Measurements from ENCODE around the gene WNT10A. TPM values are rescaled to one million over a fixed set of nuclear protein-coding genes. Genes with fewer than 3 reads are reported as not detected.

Gene WNT10A
- total RNA-seq, 4 donors from 2014 or later, result 14.3 to 20.7 (median 16.3) TPM

DNA sequence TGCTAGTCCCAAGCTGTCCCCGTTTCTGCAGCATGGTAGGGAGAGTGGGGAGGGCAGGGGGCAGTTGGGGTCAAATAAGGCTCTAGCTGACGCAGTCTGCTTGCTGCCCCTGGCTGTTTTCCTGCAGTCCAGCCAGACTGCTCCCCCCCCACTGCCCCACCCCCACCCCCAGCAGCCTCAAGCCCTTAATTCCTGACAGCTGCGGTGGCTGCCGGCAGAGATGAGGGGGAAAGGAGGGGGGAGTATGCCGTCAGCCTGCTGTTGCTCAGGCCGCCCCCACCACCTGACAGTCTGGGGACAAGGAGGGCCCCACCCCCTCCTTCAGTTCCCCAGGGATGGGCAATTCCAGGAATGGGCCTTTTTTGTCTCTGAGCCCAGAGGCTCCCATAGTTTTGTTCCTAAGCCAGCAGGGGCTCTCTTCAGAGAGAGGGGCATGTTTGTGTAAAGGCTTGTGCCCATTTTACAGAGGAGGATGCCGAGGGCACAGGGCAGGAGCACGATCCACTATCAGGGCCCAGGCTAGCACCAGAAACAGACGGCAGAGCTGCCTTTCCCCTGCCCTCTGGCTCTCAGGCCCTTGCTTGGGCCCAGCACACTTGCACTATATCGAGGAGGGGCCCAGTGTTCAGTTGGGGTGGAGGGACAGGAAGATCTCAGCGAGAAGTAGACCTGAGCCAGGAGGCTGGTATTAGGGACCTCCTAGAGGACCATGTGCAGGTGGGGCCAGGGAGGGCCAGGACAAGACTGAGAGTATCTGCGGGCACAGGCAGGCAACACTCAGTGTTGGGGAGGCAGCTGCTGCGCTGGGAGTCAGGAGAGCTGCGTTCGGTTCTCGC, 1.5 kb upstream of the WNT10A start:
- Histone ChIP-seq H3K27ac (no peak overlapping the region), H3K4me1 (peaks cover 46% of the 10 kb centered on the region), H3K36me3 (no peaks in the 10 kb centered on the region), H3K9me3 (no peaks in the 10 kb centered on the region), H3K4me3 (no peak overlapping the region), H3K27me3 (peaks cover 68% of the 10 kb centered on the region)
- 43% methylated on average over 14 of the region's 16 CpGs for WGBS
- TF ChIP-seq EP300 (IDR thresholded peaks at IDR 0.05) (no peak), POLR2A (IDR thresholded peaks at IDR 0.05) (no peak), POLR2AphosphoS5 (IDR thresholded peaks at IDR 0.05) (no peak)
- TF ChIP-seq, protein P1, sequence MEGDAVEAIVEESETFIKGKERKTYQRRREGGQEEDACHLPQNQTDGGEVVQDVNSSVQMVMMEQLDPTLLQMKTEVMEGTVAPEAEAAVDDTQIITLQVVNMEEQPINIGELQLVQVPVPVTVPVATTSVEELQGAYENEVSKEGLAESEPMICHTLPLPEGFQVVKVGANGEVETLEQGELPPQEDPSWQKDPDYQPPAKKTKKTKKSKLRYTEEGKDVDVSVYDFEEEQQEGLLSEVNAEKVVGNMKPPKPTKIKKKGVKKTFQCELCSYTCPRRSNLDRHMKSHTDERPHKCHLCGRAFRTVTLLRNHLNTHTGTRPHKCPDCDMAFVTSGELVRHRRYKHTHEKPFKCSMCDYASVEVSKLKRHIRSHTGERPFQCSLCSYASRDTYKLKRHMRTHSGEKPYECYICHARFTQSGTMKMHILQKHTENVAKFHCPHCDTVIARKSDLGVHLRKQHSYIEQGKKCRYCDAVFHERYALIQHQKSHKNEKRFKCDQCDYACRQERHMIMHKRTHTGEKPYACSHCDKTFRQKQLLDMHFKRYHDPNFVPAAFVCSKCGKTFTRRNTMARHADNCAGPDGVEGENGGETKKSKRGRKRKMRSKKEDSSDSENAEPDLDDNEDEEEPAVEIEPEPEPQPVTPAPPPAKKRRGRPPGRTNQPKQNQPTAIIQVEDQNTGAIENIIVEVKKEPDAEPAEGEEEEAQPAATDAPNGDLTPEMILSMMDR (IDR thresholded peaks at IDR 0.05), result no peak
- DNase-seq (ENCODE audit: low spot score in 2 of 2), result no peak

DNA sequence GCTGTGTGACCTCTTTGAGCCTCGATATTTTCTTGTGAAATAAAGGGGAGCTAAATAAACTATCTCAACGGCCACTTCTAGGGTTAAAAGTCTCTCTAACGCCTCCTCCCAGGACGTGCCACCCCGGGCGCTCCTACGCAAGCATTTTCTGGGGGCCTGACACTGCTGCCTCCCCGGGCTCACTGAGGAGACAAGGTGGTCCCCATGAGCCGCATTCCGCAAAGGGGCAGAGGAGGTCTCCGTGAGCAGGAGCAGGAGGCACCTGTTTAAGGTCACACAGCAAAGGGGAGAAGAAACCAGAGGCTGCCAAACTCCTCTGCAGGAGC, 913 bp upstream of the WNT10A start:
- no peak for DNase-seq (ENCODE audit: low spot score in 2 of 2)
- Histone ChIP-seq H3K4me3 (peak overlapping the region; percentile 46), H3K27ac (no peak overlapping the region), H3K36me3 (no peaks in the 10 kb centered on the region), H3K9me3 (no peaks in the 10 kb centered on the region), H3K27me3 (peaks cover 66% of the 10 kb centered on the region), H3K4me1 (peaks cover 51% of the 10 kb centered on the region)
- TF ChIP-seq EP300 (IDR thresholded peaks at IDR 0.05) (no peak), POLR2AphosphoS5 (IDR thresholded peaks at IDR 0.05) (no peak), POLR2A (IDR thresholded peaks at IDR 0.05) (no peak)
- TF ChIP-seq, protein P1 (IDR thresholded peaks at IDR 0.05), result no peak
- 25% methylated on average over 2 of the region's 11 CpGs for WGBS

DNA sequence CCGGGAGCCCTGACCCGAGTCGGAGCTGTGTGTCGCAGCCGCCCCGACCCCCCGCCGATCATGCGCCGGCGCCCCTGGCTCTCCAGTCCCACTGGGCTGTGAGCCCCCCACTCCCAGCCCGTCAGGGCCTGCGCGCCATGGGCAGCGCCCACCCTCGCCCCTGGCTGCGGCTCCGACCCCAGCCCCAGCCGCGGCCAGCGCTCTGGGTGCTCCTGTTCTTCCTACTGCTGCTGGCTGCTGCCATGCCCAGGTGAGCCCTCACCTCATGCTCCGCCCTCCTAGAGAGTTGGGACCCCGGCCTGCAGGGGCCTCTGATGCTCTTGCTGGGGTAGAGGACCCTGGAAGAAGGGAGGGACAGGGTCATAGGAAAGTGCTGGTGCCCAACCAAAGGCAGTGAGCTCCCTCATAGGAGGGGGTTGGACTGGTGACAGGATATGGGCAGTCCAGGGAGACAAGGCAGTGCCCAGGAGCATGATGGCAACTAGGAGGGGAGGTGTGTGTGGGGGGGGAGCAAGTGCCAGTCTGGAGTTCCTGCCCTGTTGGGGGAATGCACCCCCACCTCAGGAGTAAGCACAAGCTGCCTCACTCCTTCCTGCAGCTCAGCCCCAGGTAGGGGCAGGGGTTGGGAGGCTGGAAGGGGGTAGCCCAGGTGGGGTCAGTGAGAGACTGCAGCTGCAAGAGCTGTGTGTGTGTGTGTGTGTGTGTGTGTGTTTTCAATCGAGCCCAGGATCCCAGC, 375 bp downstream of the WNT10A start:
- Histone ChIP-seq H3K27me3 (peaks cover 61% of the 10 kb centered on the region), H3K9me3 (no peaks in the 10 kb centered on the region), H3K4me3 (peak overlapping the region; percentile 46), H3K4me1 (peaks cover 52% of the 10 kb centered on the region), H3K36me3 (no peaks in the 10 kb centered on the region), H3K27ac (peak overlapping the region; percentile 45)
- DNase-seq (ENCODE audit: low spot score in 2 of 2), result no peak
- 37% methylated on average over 3 of the region's 24 CpGs for WGBS
- TF ChIP-seq EP300 (IDR thresholded peaks at IDR 0.05) (no peak), POLR2AphosphoS5 (IDR thresholded peaks at IDR 0.05) (no peak), POLR2A (IDR thresholded peaks at IDR 0.05) (no peak)
- TF ChIP-seq, protein P1 (IDR thresholded peaks at IDR 0.05), result no peak

DNA sequence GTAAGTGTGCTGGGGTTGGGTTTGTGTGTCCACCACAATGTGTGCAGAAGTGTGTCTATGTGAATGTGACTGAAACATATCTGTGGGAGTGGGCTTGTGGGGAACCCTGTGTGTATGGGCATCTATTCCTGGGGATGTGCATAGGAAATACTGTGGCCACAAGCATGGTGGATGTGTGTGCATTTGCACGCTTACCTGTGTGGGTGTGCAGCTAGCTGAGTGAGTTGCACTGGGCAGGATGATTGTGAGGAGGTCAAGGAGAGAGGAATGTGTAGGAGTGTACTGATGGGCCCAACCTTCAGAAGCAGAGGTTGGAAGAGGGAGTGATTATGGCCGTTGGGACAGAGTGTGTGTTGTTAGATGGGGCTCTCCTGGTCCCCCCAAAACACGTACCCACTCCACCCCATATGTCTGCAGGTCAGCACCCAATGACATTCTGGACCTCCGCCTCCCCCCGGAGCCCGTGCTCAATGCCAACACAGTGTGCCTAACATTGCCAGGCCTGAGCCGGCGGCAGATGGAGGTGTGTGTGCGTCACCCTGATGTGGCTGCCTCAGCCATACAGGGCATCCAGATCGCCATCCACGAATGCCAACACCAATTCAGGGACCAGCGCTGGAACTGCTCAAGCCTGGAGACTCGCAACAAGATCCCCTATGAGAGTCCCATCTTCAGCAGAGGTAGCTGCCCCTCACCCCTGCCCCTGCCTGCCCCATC, 1.2 kb downstream of the WNT10A start:
- WGBS, result 41% methylated on average over 4 of the region's 13 CpGs

More for the DNA sequence above, 1.2 kb downstream of the WNT10A start:
- TF ChIP-seq POLR2AphosphoS5 (IDR thresholded peaks at IDR 0.05) (no peak), EP300 (IDR thresholded peaks at IDR 0.05) (no peak), POLR2A (IDR thresholded peaks at IDR 0.05) (no peak)
- TF ChIP-seq, protein P1 (IDR thresholded peaks at IDR 0.05), result no peak
- H3K27me3 ChIP-seq, result peaks cover 57% of the 10 kb centered on the region
- DNase-seq (ENCODE audit: low spot score in 2 of 2), result no peak
- no peak overlapping the region for H3K27ac ChIP-seq
- H3K4me3 ChIP-seq, result no peak overlapping the region
- H3K36me3 ChIP-seq, result no peaks in the 10 kb centered on the region
- peaks cover 61% of the 10 kb centered on the region for H3K4me1 ChIP-seq
- no peaks in the 10 kb centered on the region for H3K9me3 ChIP-seq

Measured in suprapubic skin (tissue), 4 donors.